GM19463 (cell line): ENCODE measurements around the gene SKI.
"Not testable (repeated sequence)": the region's sequence is repeated elsewhere in the genome, so short reads cannot be mapped to it uniquely, and the experiment has no call there.

Source experiments
- ATAC-seq: cut with Tn5 transposase; IDR thresholded peaks from one replicate; pipeline ENCODE4 v1.9.1; 2021; ENCODE audit warnings: mild to moderate bottlenecking, moderate library complexity; ENCODE audit not compliant: unreplicated experiment

SKI gene

GRCh38 chr1:2290595-2291510 lies 62.7 kb downstream of the SKI start:
- peak; percentile 64 for ATAC-seq

- ATAC-seq = no peak
These were observed 63.5 kb downstream of the SKI start for GRCh38 chr1:2291577-2291976.

GRCh38 chr1:2292725-2293450 lies 64.8 kb downstream of the SKI start:
- no peak for ATAC-seq

GRCh38 chr1:2294033-2294724 lies 66.1 kb downstream of the SKI start:
- no peak for ATAC-seq

- no peak for ATAC-seq
These were observed 66.6 kb downstream of the SKI start for GRCh38 chr1:2294725-2295078.

GRCh38 chr1:2295526-2295925 lies 67.4 kb downstream of the SKI start:
- ATAC-seq = no peak

GRCh38 chr1:2296211-2296610 lies 68.1 kb downstream of the SKI start:
- ATAC-seq = not testable (repeated sequence)

GRCh38 chr1:2296614-2297013 lies 68.5 kb downstream of the SKI start:
- ATAC-seq = no peak

GRCh38 chr1:2297246-2298011 lies 69.3 kb downstream of the SKI start:
- no peak for ATAC-seq

- no peak for ATAC-seq
These were observed 70.6 kb downstream of the SKI start for GRCh38 chr1:2298685-2299084.

- ATAC-seq = no peak
These were observed 71.1 kb downstream of the SKI start for GRCh38 chr1:2299131-2299627.

GRCh38 chr1:2300004-2300771 lies 72.1 kb downstream of the SKI start:
- ATAC-seq = peak; percentile 79

- ATAC-seq = peak; percentile 60
These were observed 72.9 kb downstream of the SKI start for GRCh38 chr1:2300851-2301606.

- no peak for ATAC-seq
These were observed 73.6 kb downstream of the SKI start for GRCh38 chr1:2301607-2302291.

- ATAC-seq = no peak
These were observed 74.3 kb downstream of the SKI start for GRCh38 chr1:2302292-2302925.

- no peak for ATAC-seq
These were observed 75.1 kb downstream of the SKI start for GRCh38 chr1:2303016-2303775.

- no peak for ATAC-seq
These were observed 75.7 kb downstream of the SKI start for GRCh38 chr1:2303781-2304180.
